Measurements from ENCODE around the gene RING1.

DNA sequence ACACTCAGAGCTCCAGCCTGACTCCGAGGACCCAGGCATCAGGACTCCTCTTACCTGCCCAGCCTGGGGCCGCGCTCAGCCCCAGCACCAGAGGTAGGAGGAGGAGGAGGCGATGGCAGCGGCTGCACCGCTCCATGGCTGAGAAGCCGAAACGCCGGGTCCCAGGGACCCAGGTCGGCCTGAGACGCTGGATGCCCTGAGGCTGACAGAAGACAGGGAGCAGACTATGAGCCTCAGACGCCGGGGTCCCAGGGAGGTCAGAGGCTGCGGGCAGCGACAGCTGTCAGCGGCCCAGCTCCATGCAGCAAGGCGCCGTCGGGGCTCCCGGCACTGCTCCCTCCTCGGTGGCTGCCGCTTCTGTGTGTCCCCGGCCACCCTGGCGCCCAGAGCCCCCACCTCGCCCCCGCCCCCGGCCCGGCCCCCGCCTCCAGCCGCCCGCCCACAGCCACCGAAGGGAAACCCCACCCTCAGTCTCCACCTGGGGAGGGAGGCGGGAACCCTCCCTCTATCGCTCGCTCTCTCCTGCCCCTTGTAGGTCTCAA lies 16.1 kb upstream of the RING1 start, which contains the start of gene COL11A2:
- TF ChIP-seq EZH2 (IDR thresholded peaks at IDR 0.05; ENCODE audit: borderline replicate concordance, low read length), result no peak
- TF ChIP-seq, protein P1, sequence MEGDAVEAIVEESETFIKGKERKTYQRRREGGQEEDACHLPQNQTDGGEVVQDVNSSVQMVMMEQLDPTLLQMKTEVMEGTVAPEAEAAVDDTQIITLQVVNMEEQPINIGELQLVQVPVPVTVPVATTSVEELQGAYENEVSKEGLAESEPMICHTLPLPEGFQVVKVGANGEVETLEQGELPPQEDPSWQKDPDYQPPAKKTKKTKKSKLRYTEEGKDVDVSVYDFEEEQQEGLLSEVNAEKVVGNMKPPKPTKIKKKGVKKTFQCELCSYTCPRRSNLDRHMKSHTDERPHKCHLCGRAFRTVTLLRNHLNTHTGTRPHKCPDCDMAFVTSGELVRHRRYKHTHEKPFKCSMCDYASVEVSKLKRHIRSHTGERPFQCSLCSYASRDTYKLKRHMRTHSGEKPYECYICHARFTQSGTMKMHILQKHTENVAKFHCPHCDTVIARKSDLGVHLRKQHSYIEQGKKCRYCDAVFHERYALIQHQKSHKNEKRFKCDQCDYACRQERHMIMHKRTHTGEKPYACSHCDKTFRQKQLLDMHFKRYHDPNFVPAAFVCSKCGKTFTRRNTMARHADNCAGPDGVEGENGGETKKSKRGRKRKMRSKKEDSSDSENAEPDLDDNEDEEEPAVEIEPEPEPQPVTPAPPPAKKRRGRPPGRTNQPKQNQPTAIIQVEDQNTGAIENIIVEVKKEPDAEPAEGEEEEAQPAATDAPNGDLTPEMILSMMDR (conservative IDR thresholded peaks at IDR 0.05 in 1 of 2, IDR thresholded peaks at IDR 0.05 in 1 of 2; ENCODE audit: extremely low read depth in 1 of 2, insufficient read depth in 1 of 2, low read depth in 1 of 2, low read length in 2 of 2), result no peak
